H9 (cell line): ENCODE results near the gene ENOX1. TPM values are rescaled to one million over a fixed set of nuclear protein-coding genes. Genes with fewer than 3 reads are reported as not detected.

ENCODE experiments used
- DNase-seq: peaks from one replicate; pipeline ENCODE4 v3.0.0-alpha.2; 2017
- H2AFZ ChIP-seq: one replicate; pipeline ENCODE4 v1.6.1; 2013; ENCODE audit warnings: mild to moderate bottlenecking, low read length, control low read depth, moderate library complexity
- H2AK5ac ChIP-seq: 2 replicates; pipeline ENCODE4 v1.6.1; 2013; ENCODE audit warnings: low read length, control low read depth, mixed read lengths; ENCODE audit not compliant: insufficient read length
- H2BK120ac ChIP-seq: one replicate; pipeline ENCODE4 v1.6.1; 2013; ENCODE audit warnings: low read depth, mild to moderate bottlenecking, low read length, control low read depth, inconsistent platforms; ENCODE audit not compliant: poor library complexity, severe bottlenecking
- H2BK12ac ChIP-seq: 2 replicates; pipeline ENCODE4 v1.6.1; 2013; ENCODE audit warnings: low read length, control low read depth, mixed read lengths, low read depth; ENCODE audit not compliant: insufficient read length
- H2BK15ac ChIP-seq: 2 replicates; pipeline ENCODE4 v1.6.1; 2013; ENCODE audit warnings: low read depth, low read length, control low read depth
- H2BK20ac ChIP-seq: one replicate; pipeline ENCODE4 v1.6.1; 2013; ENCODE audit warnings: low read depth, mild to moderate bottlenecking, low read length, control low read depth, inconsistent platforms; ENCODE audit not compliant: poor library complexity, severe bottlenecking
- H2BK5ac ChIP-seq: 2 replicates; pipeline ENCODE4 v1.6.1; 2013; ENCODE audit warnings: low read length, control low read depth, mixed read lengths; ENCODE audit not compliant: insufficient read length
- H3K14ac ChIP-seq: 2 replicates; pipeline ENCODE4 v1.6.1; 2013; ENCODE audit warnings: low read length, control low read depth; ENCODE audit not compliant: insufficient read depth
- H3K18ac ChIP-seq: 2 replicates; pipeline ENCODE4 v1.6.1; 2013; ENCODE audit warnings: low read depth, mild to moderate bottlenecking, mixed read lengths, low read length, control low read depth; ENCODE audit not compliant: insufficient read length
- H3K23ac ChIP-seq: 2 replicates; pipeline ENCODE4 v1.6.1; 2013; ENCODE audit warnings: low read length, control low read depth, mixed read lengths, low read depth; ENCODE audit not compliant: insufficient read length
- H3K23me2 ChIP-seq: 2 replicates; pipeline ENCODE4 v1.6.1; 2013; ENCODE audit warnings: low read depth, mild to moderate bottlenecking, mixed read lengths, low read length, control low read depth; ENCODE audit not compliant: insufficient read length, poor library complexity, severe bottlenecking
- H3K27ac ChIP-seq: 2 replicates; pipeline ENCODE4 v1.5.1; 2013; ENCODE audit warnings: low read length, control low read depth, mixed read lengths, low read depth; ENCODE audit not compliant: insufficient read length
- H3K27me3 ChIP-seq: 2 replicates; pipeline ENCODE4 v1.6.1; 2013; ENCODE audit warnings: low read length, control low read depth, inconsistent platforms; ENCODE audit not compliant: insufficient read depth
- H3K4ac ChIP-seq: 2 replicates; pipeline ENCODE4 v1.6.1; 2013; ENCODE audit warnings: low read depth, mild to moderate bottlenecking, control low read depth, inconsistent platforms, low read length, moderate library complexity
- H3K4me1 ChIP-seq: 2 replicates; pipeline ENCODE4 v1.6.1; 2013; ENCODE audit warnings: low read length, control low read depth, inconsistent platforms; ENCODE audit not compliant: insufficient read depth
- H3K4me2 ChIP-seq: 2 replicates; pipeline ENCODE4 v1.6.1; 2013; ENCODE audit warnings: low read length, control low read depth, mixed read lengths; ENCODE audit not compliant: insufficient read length, insufficient read depth
- H3K56ac ChIP-seq: 2 replicates; pipeline ENCODE4 v1.6.1; 2013; ENCODE audit warnings: low read depth, mild to moderate bottlenecking, mixed read lengths, low read length, control low read depth; ENCODE audit not compliant: insufficient read length
- H3K79me1 ChIP-seq: 2 replicates; pipeline ENCODE4 v1.6.1; 2013; ENCODE audit warnings: low read depth, mild to moderate bottlenecking, moderate library complexity, low read length, control low read depth, inconsistent platforms; ENCODE audit not compliant: insufficient read depth, poor library complexity, severe bottlenecking
- H3K79me2 ChIP-seq: 2 replicates; pipeline ENCODE4 v1.6.1; 2013; ENCODE audit warnings: low read length, control low read depth, inconsistent platforms; ENCODE audit not compliant: insufficient read depth
- H3K9ac ChIP-seq: 2 replicates; pipeline ENCODE4 v1.6.1; 2013; ENCODE audit warnings: low read length, control low read depth, mixed read lengths; ENCODE audit not compliant: insufficient read length; ENCODE audit errors: extremely low read depth
- H3K9me3 ChIP-seq: one replicate; pipeline ENCODE4 v1.6.1; 2013; ENCODE audit warnings: low read depth, low read length, inconsistent platforms; ENCODE audit not compliant: control insufficient read depth
- H3T11ph ChIP-seq: one replicate; pipeline ENCODE4 v1.6.1; 2013; ENCODE audit warnings: mild to moderate bottlenecking, low read length, control low read depth, inconsistent platforms
- H4K20me1 ChIP-seq: one replicate; pipeline ENCODE4 v1.6.1; 2013; ENCODE audit not compliant: control insufficient read depth, insufficient read length, insufficient read depth
- H4K5ac ChIP-seq: 2 replicates; pipeline ENCODE4 v1.6.1; 2013; ENCODE audit warnings: low read depth, mild to moderate bottlenecking, mixed read lengths, low read length, control low read depth; ENCODE audit not compliant: insufficient read length
- H4K8ac ChIP-seq: replicated peaks from 2 replicates; pipeline ENCODE4 v1.6.1; 2013; ENCODE audit warnings: low read length, control low read depth, mixed read lengths, low read depth; ENCODE audit not compliant: insufficient read length
- H4K91ac ChIP-seq: 2 replicates; pipeline ENCODE4 v1.6.1; 2013; ENCODE audit warnings: low read depth, mild to moderate bottlenecking, moderate library complexity, mixed read lengths, low read length, control low read depth; ENCODE audit not compliant: insufficient read length
- H3K27ac Mint-ChIP-seq, 3 experiments: 2 replicates in 2 of 3; 3 replicates in 1 of 3; pipeline ENCODE4 v1.8.0; 2020 to 2021; ENCODE audit warnings: mixed read lengths in 3 of 3, mild to moderate bottlenecking in 1 of 3, moderate library complexity in 1 of 3
- H3K27me3 Mint-ChIP-seq: 2 replicates; pipeline ENCODE4 v1.8.0; 2021; ENCODE audit warnings: low read depth, mild to moderate bottlenecking, moderate library complexity, mixed read lengths
- H3K36me3 Mint-ChIP-seq, 3 experiments: 2 replicates in 2 of 3; 3 replicates in 1 of 3; pipeline ENCODE4 v1.8.0; 2020 to 2021; ENCODE audit warnings: low read depth in 3 of 3, mixed read lengths in 3 of 3; ENCODE audit not compliant: insufficient read depth in 1 of 3
- H3K4me1 Mint-ChIP-seq, 2 experiments: 2 replicates each; pipeline ENCODE4 v1.8.0; 2020; ENCODE audit warnings: mixed read lengths in 2 of 2
- H3K4me3 Mint-ChIP-seq, 2 experiments: 2 replicates in 1 of 2; 3 replicates in 1 of 2; pipeline ENCODE4 v1.8.0; 2020 to 2021; ENCODE audit warnings: mild to moderate bottlenecking in 2 of 2, mixed read lengths in 2 of 2, moderate library complexity in 1 of 2
- H3K9me3 Mint-ChIP-seq, 2 experiments: 2 replicates in 1 of 2; 3 replicates in 1 of 2; pipeline ENCODE4 v1.8.0; 2020; ENCODE audit warnings: mild to moderate bottlenecking in 2 of 2, mixed read lengths in 2 of 2, moderate library complexity in 1 of 2
- WGBS: extraction: QIAGEN DNeasy Blood & Tissue Kit; methylation state at CpG from one replicate; pipeline ENCODE4 v1.1.7; 2013; ENCODE audit warnings: missing lambda C conversion rate, low lambda C conversion rate, mixed read lengths; ENCODE audit not compliant: insufficient read length; ENCODE audit errors: extremely low coverage; 5-methylcytosine and 5-hydroxymethylcytosine counted together
- total RNA-seq: library from RNA; stranded (reverse); gene quantifications from 2 replicates; pipeline ENCODE4 v1.2.1, GENCODE V29; 2021
- TF ChIP-seq, protein P1 (sequence below): fragments of 200-600 bp; sonication (generic); conservative IDR thresholded peaks from 3 replicates; pipeline ENCODE4 v1.8.0; 2021; ENCODE audit warnings: antibody characterized with exemption, mild to moderate bottlenecking

ENOX1 gene
- total RNA-seq, 1 experiment from 2014 or later, result 0.24 TPM

DNA sequence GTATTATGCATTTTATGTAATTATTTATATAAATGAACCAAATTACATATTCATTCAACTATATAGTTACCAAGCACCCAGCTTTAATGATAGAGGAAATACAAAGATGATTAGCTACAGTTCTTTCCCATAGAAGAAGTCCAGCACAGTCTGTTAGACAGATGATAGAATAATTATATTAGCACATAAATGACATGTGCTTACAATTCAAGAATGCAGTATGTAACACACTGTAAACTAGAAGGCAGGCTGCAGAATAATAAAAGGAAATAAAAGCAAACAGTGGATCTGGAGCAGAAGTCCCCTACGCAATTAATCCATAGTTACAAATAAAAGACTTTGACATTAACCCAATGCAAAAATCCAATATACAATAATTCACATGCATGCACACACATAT lies 384.4 kb downstream of the ENOX1 start:
- no peak overlapping the region for H4K5ac ChIP-seq
- no peaks in the 10 kb centered on the region for H3K9me3 Mint-ChIP-seq
- no peak overlapping the region for H3K18ac ChIP-seq
- H3K79me1 ChIP-seq, result no peaks in the 10 kb centered on the region
- H3K23me2 ChIP-seq, result no peaks in the 10 kb centered on the region
- H3K4me2 ChIP-seq, result no peak overlapping the region
- no peak overlapping the region for H2BK5ac ChIP-seq
- no peak overlapping the region for H2BK12ac ChIP-seq
- TF ChIP-seq, protein P1, sequence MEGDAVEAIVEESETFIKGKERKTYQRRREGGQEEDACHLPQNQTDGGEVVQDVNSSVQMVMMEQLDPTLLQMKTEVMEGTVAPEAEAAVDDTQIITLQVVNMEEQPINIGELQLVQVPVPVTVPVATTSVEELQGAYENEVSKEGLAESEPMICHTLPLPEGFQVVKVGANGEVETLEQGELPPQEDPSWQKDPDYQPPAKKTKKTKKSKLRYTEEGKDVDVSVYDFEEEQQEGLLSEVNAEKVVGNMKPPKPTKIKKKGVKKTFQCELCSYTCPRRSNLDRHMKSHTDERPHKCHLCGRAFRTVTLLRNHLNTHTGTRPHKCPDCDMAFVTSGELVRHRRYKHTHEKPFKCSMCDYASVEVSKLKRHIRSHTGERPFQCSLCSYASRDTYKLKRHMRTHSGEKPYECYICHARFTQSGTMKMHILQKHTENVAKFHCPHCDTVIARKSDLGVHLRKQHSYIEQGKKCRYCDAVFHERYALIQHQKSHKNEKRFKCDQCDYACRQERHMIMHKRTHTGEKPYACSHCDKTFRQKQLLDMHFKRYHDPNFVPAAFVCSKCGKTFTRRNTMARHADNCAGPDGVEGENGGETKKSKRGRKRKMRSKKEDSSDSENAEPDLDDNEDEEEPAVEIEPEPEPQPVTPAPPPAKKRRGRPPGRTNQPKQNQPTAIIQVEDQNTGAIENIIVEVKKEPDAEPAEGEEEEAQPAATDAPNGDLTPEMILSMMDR, result no peak
- H3K27me3 Mint-ChIP-seq, result no peaks in the 10 kb centered on the region; the same call in 1 of the 2 replicates
- no peak overlapping the region for H3K14ac ChIP-seq
- H3K36me3 Mint-ChIP-seq, result no peaks in the 10 kb centered on the region
- no peak overlapping the region for H4K8ac ChIP-seq
- no peak overlapping the region for H3K9ac ChIP-seq
- no peaks in the 10 kb centered on the region for H3K4me1 ChIP-seq
- H2AFZ ChIP-seq, result no peak overlapping the region
- H3K27ac Mint-ChIP-seq, result no peak overlapping the region
- no peak overlapping the region for H2AK5ac ChIP-seq
- no peak overlapping the region for H4K91ac ChIP-seq
- H3K27ac ChIP-seq, result no peak overlapping the region
- H4K20me1 ChIP-seq, result no peaks in the 10 kb centered on the region
- H3T11ph ChIP-seq, result no peak overlapping the region
- no peak overlapping the region for H2BK120ac ChIP-seq
- H3K4me1 Mint-ChIP-seq, result 0 out of 4 replicates have a peak, but pooled peaks cover 2% of the 10 kb centered on the region in 2 experiments
- no peak overlapping the region for H3K4me3 Mint-ChIP-seq
- H2BK15ac ChIP-seq, result no peak overlapping the region
- no peaks in the 10 kb centered on the region for H3K79me2 ChIP-seq
- H3K4ac ChIP-seq, result no peak overlapping the region
- no peaks in the 10 kb centered on the region for H3K27me3 ChIP-seq
- no peak overlapping the region for H3K23ac ChIP-seq
- H3K9me3 ChIP-seq, result no peaks in the 10 kb centered on the region
- no CpG with 5 or more reads among the region's 1 CpG for WGBS
- H2BK20ac ChIP-seq, result no peak overlapping the region
- no peak for DNase-seq
- no peak overlapping the region for H3K56ac ChIP-seq
